Keratinocyte (primary cell): ENCODE results near the gene SLC6A1. TPM values are rescaled to one million over a fixed set of nuclear protein-coding genes. Genes with fewer than 3 reads are reported as not detected.

Experiments used
- DNase-seq: peaks from one replicate; pipeline ENCODE4 v3.0.0-alpha.2; 2011; ENCODE audit warnings: low read depth, missing footprints, low spot score
- FAIRE-seq: peaks from 2 replicates; lab custom pipeline; 2011; peaks lifted over from hg19 to GRCh38; lab: Jason Lieb, UNC
- H2AFZ ChIP-seq: 2 replicates; pipeline ENCODE4 v1.6.0; 2012; ENCODE audit warnings: low read length, control low read depth, inconsistent platforms; ENCODE audit not compliant: control insufficient read depth
- H3K27ac ChIP-seq: 2 replicates; pipeline ENCODE4 v1.5.1; 2011; ENCODE audit warnings: low read length; ENCODE audit not compliant: control insufficient read depth, insufficient read depth
- H3K27me3 ChIP-seq: 3 replicates; pipeline ENCODE4 v1.6.0; 2011; ENCODE audit warnings: low read length; ENCODE audit not compliant: control insufficient read depth, insufficient read depth; ENCODE audit errors: extremely low read depth
- H3K36me3 ChIP-seq, 2 experiments: 2 replicates in 1 of 2; 3 replicates in 1 of 2; pipeline ENCODE4 v1.5.1; 2011; ENCODE audit warnings: low read length in 2 of 2, mild to moderate bottlenecking in 1 of 2; ENCODE audit not compliant: control insufficient read depth in 2 of 2, insufficient read depth in 2 of 2; ENCODE audit errors: extremely low read depth in 1 of 2
- H3K4me1 ChIP-seq: 3 replicates; pipeline ENCODE4 v1.5.1; 2011; ENCODE audit warnings: low read length; ENCODE audit not compliant: control insufficient read depth, insufficient read depth; ENCODE audit errors: extremely low read depth
- H3K4me2 ChIP-seq: 3 replicates; pipeline ENCODE4 v1.6.0; 2011; ENCODE audit warnings: low read depth, low read length; ENCODE audit not compliant: control insufficient read depth, insufficient read depth; ENCODE audit errors: extremely low read depth
- H3K4me3 ChIP-seq, 3 experiments: fragments of 200-600 bp in 1 of 3; sonication (generic) in 1 of 3; 2 replicates in 2 of 3; 3 replicates in 1 of 3; pipeline ENCODE4 v1.5.1; 2011 to 2016; ENCODE audit warnings: low read length in 3 of 3, mild to moderate bottlenecking in 3 of 3, control low read depth in 2 of 3, inconsistent platforms in 1 of 3, low read depth in 1 of 3, mixed read lengths in 1 of 3, mixed run types in 1 of 3, moderate library complexity in 1 of 3; ENCODE audit not compliant: control insufficient read depth in 2 of 3, insufficient read depth in 2 of 3; ENCODE audit errors: extremely low read depth in 1 of 3
- H3K79me2 ChIP-seq: 2 replicates; pipeline ENCODE4 v1.6.0; 2012; ENCODE audit warnings: low read length; ENCODE audit not compliant: control insufficient read depth, insufficient read depth
- H3K9ac ChIP-seq: 3 replicates; pipeline ENCODE4 v1.6.0; 2011; ENCODE audit warnings: low read length; ENCODE audit not compliant: control insufficient read depth, insufficient read depth; ENCODE audit errors: extremely low read depth
- H3K9me1 ChIP-seq: 3 replicates; pipeline ENCODE4 v1.6.0; 2011; ENCODE audit warnings: low read length; ENCODE audit not compliant: control insufficient read depth, insufficient read depth; ENCODE audit errors: extremely low read depth
- H3K9me3 ChIP-seq: 2 replicates; pipeline ENCODE4 v1.5.1; 2012; ENCODE audit warnings: low read depth, low read length; ENCODE audit not compliant: control insufficient read depth
- H4K20me1 ChIP-seq: 3 replicates; pipeline ENCODE4 v1.6.0; 2011; ENCODE audit warnings: low read length; ENCODE audit not compliant: control insufficient read depth, insufficient read depth; ENCODE audit errors: extremely low read depth
- EZH2 ChIP-seq: IDR thresholded peaks from one replicate; pipeline ENCODE4 v1.6.1; 2012; ENCODE audit warnings: inconsistent platforms, mild to moderate bottlenecking, low read length, moderate library complexity
- dilution Hi-C: fragments of 300-500 bp; cut with MboI; formaldehyde crosslinking; loops from one replicate; pipeline ENCODE4 v1.7.0; 2020; ENCODE audit warnings: low sequenced_read_pairs; ENCODE audit not compliant: extremely low pct_ligation_motif_present
- polyA plus RNA-seq, 5 experiments: library from polyadenylated mRNA; depleted of rRNA in 3 of 5; stranded (reverse) in 3 of 5; stranded (forward) in 1 of 5; unstranded in 1 of 5; fragments of >200 nt; gene quantifications; 1 replicate in 1 of 5; 2 replicates in 3 of 5; 3 replicates in 1 of 5; pipeline versions ENCODE4 v1.2.1 to v1.2.3, GENCODE V29; 2011 to 2012; ENCODE audit warnings: missing spikeins in 2 of 5, low read depth in 1 of 5, low replicate concordance in 1 of 5
- TF ChIP-seq, protein P1 (sequence below), 3 experiments: IDR thresholded peaks in 1 of 3; conservative IDR thresholded peaks in 1 of 3; optimal IDR thresholded peaks in 1 of 3; 2 replicates in 2 of 3; 3 replicates in 1 of 3; pipeline versions ENCODE3 to v1.5.1; 2011; ENCODE audit warnings: low read length in 3 of 3, mild to moderate bottlenecking in 3 of 3, moderate library complexity in 2 of 3, control low read depth in 1 of 3, inconsistent platforms in 1 of 3; ENCODE audit not compliant: insufficient read depth in 2 of 3; ENCODE audit errors: extremely low read depth in 1 of 3

Gene SLC6A1
- polyA plus RNA-seq, 1 donor (not counting 4 experiments of a cell fraction or from before 2014, with no cell fraction given), result not detected

DNA sequence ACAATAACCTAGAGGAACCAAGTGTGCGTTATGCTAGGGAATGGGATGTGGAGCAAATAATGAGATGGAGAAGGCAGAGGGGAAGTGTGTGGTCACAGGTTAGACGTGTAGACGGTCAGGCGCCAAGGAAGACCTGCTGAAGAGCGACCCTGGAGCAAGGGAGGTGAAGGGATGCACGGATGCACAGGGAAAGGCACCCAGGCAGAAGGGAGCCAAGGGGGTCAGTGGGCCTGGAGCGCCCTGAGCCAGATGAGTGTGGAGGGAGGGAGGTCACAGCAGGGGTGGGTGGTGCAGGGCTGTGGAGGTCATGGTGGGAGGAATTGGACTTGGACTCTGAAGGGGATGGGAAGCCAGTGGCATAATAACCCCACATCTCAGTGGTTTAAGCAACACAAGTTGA is 70.2 kb downstream of the SLC6A1 start:
- peaks cover 11% of the 10 kb centered on the region for H3K4me1 ChIP-seq
- TF ChIP-seq EZH2, result no peak
- TF ChIP-seq, protein P1, sequence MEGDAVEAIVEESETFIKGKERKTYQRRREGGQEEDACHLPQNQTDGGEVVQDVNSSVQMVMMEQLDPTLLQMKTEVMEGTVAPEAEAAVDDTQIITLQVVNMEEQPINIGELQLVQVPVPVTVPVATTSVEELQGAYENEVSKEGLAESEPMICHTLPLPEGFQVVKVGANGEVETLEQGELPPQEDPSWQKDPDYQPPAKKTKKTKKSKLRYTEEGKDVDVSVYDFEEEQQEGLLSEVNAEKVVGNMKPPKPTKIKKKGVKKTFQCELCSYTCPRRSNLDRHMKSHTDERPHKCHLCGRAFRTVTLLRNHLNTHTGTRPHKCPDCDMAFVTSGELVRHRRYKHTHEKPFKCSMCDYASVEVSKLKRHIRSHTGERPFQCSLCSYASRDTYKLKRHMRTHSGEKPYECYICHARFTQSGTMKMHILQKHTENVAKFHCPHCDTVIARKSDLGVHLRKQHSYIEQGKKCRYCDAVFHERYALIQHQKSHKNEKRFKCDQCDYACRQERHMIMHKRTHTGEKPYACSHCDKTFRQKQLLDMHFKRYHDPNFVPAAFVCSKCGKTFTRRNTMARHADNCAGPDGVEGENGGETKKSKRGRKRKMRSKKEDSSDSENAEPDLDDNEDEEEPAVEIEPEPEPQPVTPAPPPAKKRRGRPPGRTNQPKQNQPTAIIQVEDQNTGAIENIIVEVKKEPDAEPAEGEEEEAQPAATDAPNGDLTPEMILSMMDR (optimal IDR thresholded peaks at IDR 0.05 in 1 of 3, IDR thresholded peaks at IDR 0.05 in 1 of 3, conservative IDR thresholded peaks at IDR 0.05 in 1 of 3; ENCODE audit: extremely low read depth in 1 of 3, insufficient read depth in 2 of 3, low read length in 3 of 3), result no peak
- H3K4me2 ChIP-seq, result no peak overlapping the region
- H2AFZ ChIP-seq, result no peak overlapping the region
- H3K9ac ChIP-seq, result no peak overlapping the region
- no peaks in the 10 kb centered on the region for H3K9me1 ChIP-seq
- H3K36me3 ChIP-seq, result no peaks in the 10 kb centered on the region
- no peaks in the 10 kb centered on the region for H3K9me3 ChIP-seq
- H3K27me3 ChIP-seq, result no peaks in the 10 kb centered on the region
- FAIRE-seq (no peak), DNase-seq (no peak)
- dilution Hi-C loops, result no loop called here
- no peaks in the 10 kb centered on the region for H3K79me2 ChIP-seq
- H3K27ac ChIP-seq, result no peak overlapping the region
- H3K4me3 ChIP-seq, result no peak overlapping the region
- no peaks in the 10 kb centered on the region for H4K20me1 ChIP-seq

GRCh38 chr3:11071096-11071755 is 78.7 kb downstream of the SLC6A1 start:
- Histone ChIP-seq H3K4me1 (no peaks in the 10 kb centered on the region), H3K9me3 (no peaks in the 10 kb centered on the region), H3K4me3 (no peak overlapping the region), H3K27me3 (no peaks in the 10 kb centered on the region), H3K4me2 (no peak overlapping the region), H3K79me2 (no peaks in the 10 kb centered on the region), H3K9me1 (no peaks in the 10 kb centered on the region), H3K27ac (no peak overlapping the region), H2AFZ (no peak overlapping the region), H4K20me1 (no peaks in the 10 kb centered on the region), H3K36me3 (no peaks in the 10 kb centered on the region), H3K9ac (no peak overlapping the region)
- DNase-seq (no peak), FAIRE-seq (no peak)
- TF ChIP-seq EZH2, result no peak
- TF ChIP-seq, protein P1 (optimal IDR thresholded peaks at IDR 0.05 in 1 of 3, IDR thresholded peaks at IDR 0.05 in 1 of 3, conservative IDR thresholded peaks at IDR 0.05 in 1 of 3; ENCODE audit: extremely low read depth in 1 of 3, insufficient read depth in 2 of 3, low read length in 3 of 3), result no peak
- dilution Hi-C loops, result no loop called here
